OCI-LY1 (cell line): Measurements from ENCODE around the gene ICAM2.
A peak's percentile ranks its signal among the peaks of the same experiment; 100 is the strongest.

Experiments
- H2AFZ ChIP-seq: fragments of 200-600 bp; sonication (generic), shearing (Covaris generic); 2 replicates; pipeline ENCODE4 v1.6.0; 2014; ENCODE audit warnings: antibody characterized with exemption, mild to moderate bottlenecking, low read length
- H3F3A ChIP-seq: fragments of 200-600 bp; sonication (generic), shearing (Covaris generic); 2 replicates; pipeline ENCODE4 v1.6.0; 2014; ENCODE audit warnings: mild to moderate bottlenecking, antibody characterized with exemption, low read length, moderate library complexity; ENCODE audit not compliant: insufficient read depth
- H3K27ac ChIP-seq: fragments of 200-600 bp; sonication (generic); 2 replicates; pipeline ENCODE4 v1.5.1; 2014; ENCODE audit warnings: low read length, mixed run types, mild to moderate bottlenecking, low read depth; ENCODE audit not compliant: poor library complexity, severe bottlenecking
- H3K27me3 ChIP-seq: fragments of 200-600 bp; sonication (generic); 2 replicates; pipeline ENCODE4 v1.6.0; 2014; ENCODE audit warnings: antibody characterized with exemption, mild to moderate bottlenecking, low read length, moderate library complexity; ENCODE audit not compliant: insufficient read depth
- H3K36me3 ChIP-seq: fragments of 200-600 bp; sonication (generic); 2 replicates; pipeline ENCODE4 v1.6.1; 2014; ENCODE audit warnings: mild to moderate bottlenecking, antibody characterized with exemption, low read length, moderate library complexity, mixed read lengths; ENCODE audit not compliant: insufficient read depth
- H3K4me1 ChIP-seq: fragments of 200-600 bp; sonication (generic); 2 replicates; pipeline ENCODE4 v1.5.1; 2014; ENCODE audit warnings: mild to moderate bottlenecking, low read length, moderate library complexity; ENCODE audit not compliant: insufficient read depth, severe bottlenecking
- H3K4me2 ChIP-seq: fragments of 200-600 bp; sonication (generic), shearing (Covaris generic); 2 replicates; pipeline ENCODE4 v1.6.1; 2014; ENCODE audit warnings: low read length
- H3K4me3 ChIP-seq: fragments of 200-600 bp; sonication (generic); 2 replicates; pipeline ENCODE4 v1.5.1; 2014; ENCODE audit warnings: low read length, low read depth, mild to moderate bottlenecking, mixed read lengths; ENCODE audit not compliant: poor library complexity, severe bottlenecking
- H3K79me2 ChIP-seq: fragments of 200-600 bp; shearing (Covaris generic); 2 replicates; pipeline ENCODE4 v1.6.1; 2016; ENCODE audit warnings: mixed run types, low read length, mixed read lengths; ENCODE audit not compliant: insufficient read depth
- H3K9ac ChIP-seq: fragments of 200-600 bp; sonication (generic), shearing (Covaris generic); 2 replicates; pipeline ENCODE4 v1.6.1; 2014; ENCODE audit warnings: mild to moderate bottlenecking, low read length, mixed read lengths
- H3K9me2 ChIP-seq: fragments of 200-600 bp; sonication (generic), shearing (Covaris generic); 2 replicates; pipeline ENCODE4 v1.6.1; 2014; ENCODE audit warnings: low read depth, mild to moderate bottlenecking, low read length, mixed read lengths
- H3K9me3 ChIP-seq: fragments of 200-600 bp; shearing (Covaris generic); 2 replicates; pipeline ENCODE4 v1.6.1; 2014; ENCODE audit warnings: low read length, mixed read lengths
- H4K20me1 ChIP-seq: fragments of 200-600 bp; sonication (generic), shearing (Covaris generic); 2 replicates; pipeline ENCODE4 v1.6.0; 2016; ENCODE audit warnings: mild to moderate bottlenecking, low read length; ENCODE audit not compliant: insufficient read depth
- EZH2 ChIP-seq: fragments of 200-600 bp; sonication (generic), shearing (Covaris generic); IDR thresholded peaks from 2 replicates; pipeline ENCODE4 v1.8.0; 2017; ENCODE audit warnings: borderline replicate concordance, mixed run types, mild to moderate bottlenecking, antibody characterized with exemption, low read length, moderate library complexity, mixed read lengths
- TF ChIP-seq, protein P1 (sequence below): fragments of 200-600 bp; sonication (generic), shearing (Covaris generic); IDR thresholded peaks from 2 replicates; pipeline ENCODE4 v1.5.1; 2017; ENCODE audit warnings: mild to moderate bottlenecking, antibody characterized with exemption, low read length, moderate library complexity, mixed read lengths

ICAM2 gene

DNA sequence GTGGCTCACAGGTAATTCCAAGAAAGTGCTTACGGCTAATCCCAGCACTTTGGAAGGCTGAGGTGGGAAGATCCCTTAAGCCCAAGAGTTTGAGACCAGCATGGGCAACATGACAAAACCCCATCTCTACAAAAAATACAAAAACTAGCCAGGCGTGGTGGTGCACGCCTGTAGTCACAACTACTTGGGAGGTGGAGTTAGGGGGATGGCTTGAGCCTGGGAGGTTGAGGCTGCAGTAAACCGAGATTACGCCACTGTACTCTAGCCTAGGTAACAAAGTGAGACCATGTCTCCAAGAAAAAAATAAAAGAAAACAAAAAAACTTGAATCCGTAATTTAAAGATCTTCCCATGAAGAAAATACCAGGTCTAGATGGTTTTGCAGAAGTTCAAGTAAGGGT lies 5.0 kb downstream of the ICAM2 start:
- Histone ChIP-seq H3K36me3 (peaks cover 5% of the 10 kb centered on the region; the same call in 1 of the 2 replicates), H4K20me1 (no peaks in the 10 kb centered on the region), H3K9me3 (no peaks in the 10 kb centered on the region), H3K4me3 (no peak overlapping the region), H3K79me2 (peaks cover 57% of the 10 kb centered on the region), H2AFZ (no peak overlapping the region), H3K9ac (no peak overlapping the region), H3K9me2 (no peaks in the 10 kb centered on the region), H3K4me1 (peaks cover 57% of the 10 kb centered on the region), H3F3A (0 out of 2 replicates have a peak, but pooled peaks cover 9% of the 10 kb centered on the region), H3K27ac (peak overlapping the region; percentile 73), H3K27me3 (no peaks in the 10 kb centered on the region), H3K4me2 (peak overlapping the region; percentile 34)
- TF ChIP-seq EZH2 = no peak
- TF ChIP-seq, protein P1, sequence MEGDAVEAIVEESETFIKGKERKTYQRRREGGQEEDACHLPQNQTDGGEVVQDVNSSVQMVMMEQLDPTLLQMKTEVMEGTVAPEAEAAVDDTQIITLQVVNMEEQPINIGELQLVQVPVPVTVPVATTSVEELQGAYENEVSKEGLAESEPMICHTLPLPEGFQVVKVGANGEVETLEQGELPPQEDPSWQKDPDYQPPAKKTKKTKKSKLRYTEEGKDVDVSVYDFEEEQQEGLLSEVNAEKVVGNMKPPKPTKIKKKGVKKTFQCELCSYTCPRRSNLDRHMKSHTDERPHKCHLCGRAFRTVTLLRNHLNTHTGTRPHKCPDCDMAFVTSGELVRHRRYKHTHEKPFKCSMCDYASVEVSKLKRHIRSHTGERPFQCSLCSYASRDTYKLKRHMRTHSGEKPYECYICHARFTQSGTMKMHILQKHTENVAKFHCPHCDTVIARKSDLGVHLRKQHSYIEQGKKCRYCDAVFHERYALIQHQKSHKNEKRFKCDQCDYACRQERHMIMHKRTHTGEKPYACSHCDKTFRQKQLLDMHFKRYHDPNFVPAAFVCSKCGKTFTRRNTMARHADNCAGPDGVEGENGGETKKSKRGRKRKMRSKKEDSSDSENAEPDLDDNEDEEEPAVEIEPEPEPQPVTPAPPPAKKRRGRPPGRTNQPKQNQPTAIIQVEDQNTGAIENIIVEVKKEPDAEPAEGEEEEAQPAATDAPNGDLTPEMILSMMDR = no peak

DNA sequence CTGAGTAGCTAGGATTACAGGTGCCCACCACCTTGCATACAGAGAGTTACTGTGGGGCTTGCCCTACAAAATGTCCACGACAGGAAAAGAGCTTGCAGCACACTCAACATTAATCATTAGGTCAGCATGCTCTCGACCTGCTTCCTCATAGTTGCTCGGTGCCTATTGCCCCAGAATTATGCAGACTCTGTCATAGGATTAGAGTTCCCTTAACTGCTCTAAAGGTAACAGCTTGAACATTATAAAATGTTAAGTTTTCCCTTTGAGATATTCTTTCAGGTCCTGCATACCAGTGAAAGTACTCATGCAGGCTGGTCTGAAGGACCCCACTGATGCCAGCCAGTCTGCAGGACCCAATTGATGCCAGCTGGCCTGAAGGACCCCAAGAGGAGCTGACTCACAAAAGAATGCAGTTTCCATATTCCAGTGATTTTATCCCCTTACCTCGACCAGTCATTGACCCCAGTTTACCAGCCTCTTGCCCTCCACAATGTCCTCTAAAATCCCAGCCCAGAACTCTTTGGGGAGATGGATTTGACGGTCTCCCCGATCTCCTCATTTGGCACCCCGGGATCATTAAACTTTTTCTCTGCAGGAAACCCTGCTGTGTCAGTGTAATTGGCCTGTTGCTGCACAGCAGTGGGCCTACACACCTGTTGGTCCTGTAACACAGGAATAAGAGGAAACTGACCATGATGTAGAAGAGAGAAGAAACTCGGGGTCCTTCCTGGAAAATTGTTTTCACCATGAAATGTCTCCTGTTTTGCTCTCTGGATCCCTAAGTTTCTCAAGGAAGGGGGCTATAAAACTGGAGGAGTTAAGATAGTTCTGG lies 10.6 kb downstream of the ICAM2 start:
- H2AFZ ChIP-seq = no peak overlapping the region
- no peaks in the 10 kb centered on the region for H3K9me2 ChIP-seq
- TF ChIP-seq, protein P1 = no peak
- TF ChIP-seq EZH2 = no peak
- peaks cover 24% of the 10 kb centered on the region for H3K4me1 ChIP-seq
- H3K9me3 ChIP-seq = no peaks in the 10 kb centered on the region
- H3F3A ChIP-seq = no peaks in the 10 kb centered on the region
- peaks cover 27% of the 10 kb centered on the region for H3K36me3 ChIP-seq
- no peak overlapping the region for H3K4me2 ChIP-seq
- no peak overlapping the region for H3K9ac ChIP-seq
- H3K79me2 ChIP-seq = peaks cover 31% of the 10 kb centered on the region; the same call in 1 of the 2 replicates
- H4K20me1 ChIP-seq = no peaks in the 10 kb centered on the region
- peak overlapping the region; percentile 10 for H3K27ac ChIP-seq
- no peaks in the 10 kb centered on the region for H3K27me3 ChIP-seq
- no peak overlapping the region for H3K4me3 ChIP-seq

DNA sequence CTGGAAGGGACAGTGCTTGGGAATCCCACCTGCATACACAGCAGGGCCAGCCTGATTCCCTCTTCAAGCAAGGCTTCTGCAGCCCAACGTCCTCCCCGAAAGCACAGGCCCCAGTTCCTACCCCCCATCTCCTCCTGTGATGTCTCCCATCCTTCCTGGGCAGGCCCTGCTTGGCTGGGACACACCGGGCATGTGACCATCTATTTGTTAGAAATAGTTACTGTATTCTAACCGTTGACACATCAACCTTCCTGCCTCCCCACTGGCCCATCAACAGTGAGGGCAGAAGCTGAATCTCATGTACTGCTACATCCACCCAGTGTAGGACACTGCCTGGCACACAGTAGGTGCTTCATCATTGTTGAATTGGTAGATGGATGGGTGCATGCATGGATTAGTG lies 11.6 kb downstream of the ICAM2 start:
- Histone ChIP-seq H3K4me3 (no peak overlapping the region), H3K27ac (no peak overlapping the region), H3K9me3 (no peaks in the 10 kb centered on the region), H3K36me3 (peaks cover 36% of the 10 kb centered on the region), H3K4me2 (no peak overlapping the region), H3K9me2 (no peaks in the 10 kb centered on the region), H3K9ac (no peak overlapping the region), H2AFZ (no peak overlapping the region), H3F3A (no peaks in the 10 kb centered on the region), H3K4me1 (peaks cover 23% of the 10 kb centered on the region), H3K27me3 (no peaks in the 10 kb centered on the region), H3K79me2 (peaks cover 29% of the 10 kb centered on the region; the same call in 1 of the 2 replicates), H4K20me1 (no peaks in the 10 kb centered on the region)
- TF ChIP-seq, protein P1 = no peak
- TF ChIP-seq EZH2 = no peak
